GM13976 (cell line): ENCODE results near the gene SMU1.

ENCODE experiments used
- DNase-seq: peaks from one replicate; pipeline ENCODE4 v3.0.0; 2012; ENCODE audit warnings: low spot score
- CTCF ChIP-seq: IDR thresholded peaks from 2 replicates; pipeline ENCODE4 v1.5.1; 2012; ENCODE audit warnings: borderline replicate concordance, mild to moderate bottlenecking; ENCODE audit not compliant: insufficient read depth; ENCODE audit errors: extremely low read depth, missing control alignments, control extremely low read depth
- in situ Hi-C: fragments of 300-500 bp; cut with MboI; formaldehyde crosslinking; loops from one replicate; pipeline ENCODE4 v1.12.0; 2022; ENCODE audit warnings: low sequenced_read_pairs, mixed read lengths, inconsistent platforms; ENCODE audit not compliant: unreplicated experiment

The SMU1 gene

GRCh38 chr9:33117796-33118195, 41.3 kb upstream of the SMU1 start:
- in situ Hi-C loops: no loop called here
- TF ChIP-seq CTCF: no peak
- no peak for DNase-seq

GRCh38 chr9:33117306-33117705, 40.8 kb upstream of the SMU1 start:
- TF ChIP-seq CTCF: no peak
- in situ Hi-C loops: no loop called here
- DNase-seq: no peak

- DNase-seq: no peak
- in situ Hi-C loops: no loop called here
- TF ChIP-seq CTCF: no peak
Measured at GRCh38 chr9:33116860-33117259, 40.4 kb upstream of the SMU1 start.

- TF ChIP-seq CTCF: no peak
- in situ Hi-C loops: no loop called here
- no peak for DNase-seq
Measured at GRCh38 chr9:33114746-33115145, 38.3 kb upstream of the SMU1 start.

DNA sequence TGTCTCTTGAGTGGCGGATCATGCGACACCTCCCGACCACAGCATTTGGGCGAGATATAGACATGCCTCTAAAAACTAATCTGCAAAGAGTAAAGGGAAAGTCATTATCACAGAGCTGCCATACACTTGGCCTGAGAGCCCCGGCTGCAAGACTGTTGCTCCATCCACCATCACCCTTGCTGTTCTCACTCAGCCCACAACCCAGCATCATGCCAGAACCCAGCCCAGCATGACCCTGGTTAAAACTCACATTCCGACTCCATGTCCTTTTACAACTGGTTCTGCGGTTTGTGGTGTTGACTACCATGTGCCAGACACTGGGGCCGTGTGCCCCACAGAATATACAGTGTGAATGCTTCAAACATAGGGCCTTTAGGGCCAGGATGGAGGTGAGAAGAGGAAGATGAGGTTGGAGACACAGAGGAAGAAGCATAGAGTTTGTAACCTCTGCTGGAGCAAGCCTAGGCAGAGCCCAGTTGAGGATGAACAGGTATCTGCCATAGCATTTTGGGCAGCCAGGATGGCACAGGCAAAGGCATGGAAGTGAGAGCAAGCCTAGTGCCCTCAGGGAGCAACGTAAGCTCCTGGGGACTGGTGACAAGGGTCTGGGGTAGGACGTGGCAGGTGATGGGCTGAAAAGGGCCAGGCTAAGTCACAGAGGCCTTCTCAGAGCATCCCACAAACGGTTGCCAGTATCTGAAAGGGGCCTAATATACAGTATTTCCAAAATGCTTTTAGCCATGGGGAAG, 37.5 kb upstream of the SMU1 start:
- no peak for DNase-seq
- in situ Hi-C loops: no loop called here
- TF ChIP-seq CTCF: no peak

GRCh38 chr9:33112094-33112493, 35.6 kb upstream of the SMU1 start:
- TF ChIP-seq CTCF: no peak
- DNase-seq: no peak
- in situ Hi-C loops: no loop called here
